ENCODE results near the gene TRANK1. TPM values are rescaled to one million over a fixed set of nuclear protein-coding genes. Genes with fewer than 3 reads are reported as not detected.

The TRANK1 gene
- total and polyA plus RNA-seq, 2 experiments from 2014 or later: 1.8 to 6.7 TPM

DNA sequence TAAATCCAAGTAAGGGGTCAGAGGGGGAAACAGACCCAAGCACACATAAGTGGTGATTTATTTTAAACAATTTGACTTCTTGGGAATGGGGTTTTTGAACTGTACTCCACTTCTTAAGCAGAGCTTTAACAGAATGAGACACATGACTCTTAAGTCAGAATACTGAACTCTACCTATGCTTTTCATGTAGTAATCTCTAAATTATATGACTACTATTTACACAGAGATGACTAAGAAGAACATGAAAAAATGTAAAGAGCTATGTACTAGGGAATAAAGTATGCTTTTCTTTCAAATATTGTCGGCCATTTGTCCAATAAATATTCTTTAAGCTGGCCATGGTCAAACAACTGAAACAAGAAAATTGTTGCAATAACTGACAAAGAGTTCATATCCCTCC lies 35.2 kb downstream of the TRANK1 start:
- Mint-ChIP-seq H3K27ac (no peak overlapping the region), H3K4me1 (peaks cover 8% of the 10 kb centered on the region; the same call in 2 of the 3 replicates)
- no peak overlapping the region for H3K4me3 ChIP-seq

More for the DNA sequence above, 35.2 kb downstream of the TRANK1 start:
- no peaks in the 10 kb centered on the region for H3K36me3 ChIP-seq (ENCODE audit: insufficient read depth)
- no peak for DNase-seq (ENCODE audit: low spot score)
- TF ChIP-seq EZH2phosphoT487 (IDR thresholded peaks at IDR 0.05; ENCODE audit: unreplicated experiment): no peak
- no peak for TF ChIP-seq JUNB (IDR thresholded peaks at IDR 0.05; ENCODE audit: unreplicated experiment)
- TF ChIP-seq CTCF (conservative IDR thresholded peaks at IDR 0.05; ENCODE audit: low read depth in 2 of 2): no peak
- no peak for TF ChIP-seq REST (IDR thresholded peaks at IDR 0.05; ENCODE audit: unreplicated experiment)
- no peak for TF ChIP-seq CREB1 (CRISPR knock-in tag; IDR thresholded peaks at IDR 0.05; ENCODE audit: low read depth)
- no peak for TF ChIP-seq POLR2AphosphoS5 (IDR thresholded peaks at IDR 0.05; ENCODE audit: low read depth)
- TF ChIP-seq NANOG (IDR thresholded peaks at IDR 0.05; ENCODE audit: borderline replicate concordance): no peak
- no peak for TF ChIP-seq STAT1 (IDR thresholded peaks at IDR 0.05; ENCODE audit: unreplicated experiment)
- TF ChIP-seq ETS1 (IDR thresholded peaks at IDR 0.05): no peak
- no peak for TF ChIP-seq ZNF462 (CRISPR knock-in tag; IDR thresholded peaks at IDR 0.05)
- TF ChIP-seq ZNF114 (CRISPR knock-in tag; IDR thresholded peaks at IDR 0.05): no peak
- no peak for TF ChIP-seq ZNF331 (CRISPR knock-in tag; IDR thresholded peaks at IDR 0.05; ENCODE audit: low read depth)
- TF ChIP-seq EZH2 (IDR thresholded peaks at IDR 0.05; ENCODE audit: low read depth, unreplicated experiment): no peak
- no peaks in the 10 kb centered on the region for H3K9me3 Mint-ChIP-seq
- H3K27me3 ChIP-seq (ENCODE audit: insufficient read depth): no peaks in the 10 kb centered on the region
- no peaks in the 10 kb centered on the region for H3K79me2 ChIP-seq (replicated peaks; ENCODE audit: insufficient read depth)
- H3K27me3 Mint-ChIP-seq (ENCODE audit: insufficient read depth, low read depth, poor library complexity): no peaks in the 10 kb centered on the region
- H3K36me3 Mint-ChIP-seq (ENCODE audit: low read depth): no peaks in the 10 kb centered on the region
- H3K4me3 Mint-ChIP-seq: no peak overlapping the region
- no peak for ATAC-seq
- H4K20me1 ChIP-seq (replicated peaks; ENCODE audit: insufficient read depth): no peaks in the 10 kb centered on the region; the same call in 1 of the 2 replicates
- H2AFZ ChIP-seq: no peak overlapping the region
- no peak overlapping the region for H3K4me2 ChIP-seq
- peaks cover 7% of the 10 kb centered on the region; the same call in 1 of the 2 replicates for H3K4me1 ChIP-seq (ENCODE audit: insufficient read depth)
- H3F3A ChIP-seq (replicated peaks; ENCODE audit: low read depth): no peaks in the 10 kb centered on the region
- H3K9me2 ChIP-seq (ENCODE audit: insufficient read depth): no peaks in the 10 kb centered on the region
- H3K27ac ChIP-seq (ENCODE audit: low read depth): no peak overlapping the region
